T-helper 1 cell (primary cell): ENCODE results near the gene DMD.

Experiments
- DNase-seq, 5 donors: peaks; one replicate each; pipeline ENCODE4 v3.0.0-alpha.2; 2012 to 2020

DMD gene

GRCh38 chrX:31836479-31836878 is 1374.9 kb downstream of the DMD start:
- no peak for DNase-seq

DNA sequence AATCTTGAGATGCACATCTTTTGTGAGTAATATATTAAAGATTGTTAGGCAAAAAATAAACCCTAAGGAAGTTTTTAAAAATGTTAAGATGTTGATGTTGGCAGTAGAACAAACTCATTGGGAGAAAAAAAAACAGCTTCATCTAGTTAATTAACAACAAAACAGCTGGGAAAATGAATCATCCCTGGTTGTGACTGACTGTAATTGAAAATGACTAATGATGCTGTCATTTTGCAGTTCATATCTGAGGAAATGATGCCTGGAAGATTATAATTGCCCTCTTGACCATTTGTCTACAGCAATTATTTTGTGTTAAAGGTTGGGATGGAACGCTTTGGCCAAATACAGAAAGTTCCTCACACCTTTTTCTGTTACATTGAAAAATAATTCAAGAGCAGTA is 1379.1 kb downstream of the DMD start:
- no peak for DNase-seq

DNA sequence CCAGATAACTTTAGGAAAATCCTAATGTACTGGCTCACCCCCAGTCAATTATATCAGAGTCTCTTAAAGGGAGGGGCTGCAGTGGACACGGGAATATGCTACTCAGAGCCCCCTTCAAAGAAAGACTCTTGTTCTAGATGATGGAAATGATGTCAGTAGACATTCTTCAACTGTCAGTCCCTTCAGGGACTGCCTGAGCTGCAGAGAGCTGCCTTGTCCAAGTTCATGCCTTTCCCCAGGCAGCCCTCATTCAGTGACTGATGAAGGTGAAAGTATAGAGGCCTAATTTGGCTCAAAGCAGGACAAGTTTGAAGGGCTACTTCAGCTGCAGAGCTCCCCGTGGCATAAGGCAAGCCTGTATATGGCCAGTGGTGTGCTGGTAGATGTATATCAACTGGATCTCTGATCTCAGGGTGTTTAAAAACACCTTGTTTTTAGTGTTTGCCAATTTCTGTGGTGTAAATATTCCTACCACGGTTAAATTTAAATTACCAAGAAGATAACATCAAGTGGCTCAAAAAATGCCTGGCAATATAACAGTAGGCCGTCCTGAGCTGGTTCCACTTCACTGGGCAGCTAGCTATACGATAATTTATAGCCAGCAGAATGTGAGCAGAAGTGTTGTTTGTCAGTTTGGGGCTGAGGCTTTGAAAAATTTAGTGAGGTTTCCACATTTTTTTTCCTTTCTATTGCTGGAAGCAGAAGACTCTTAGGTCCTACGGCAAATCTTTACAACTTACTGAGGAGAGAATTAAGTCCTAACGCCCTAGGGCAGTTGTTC is 1390.7 kb downstream of the DMD start:
- no peak for DNase-seq

DNA sequence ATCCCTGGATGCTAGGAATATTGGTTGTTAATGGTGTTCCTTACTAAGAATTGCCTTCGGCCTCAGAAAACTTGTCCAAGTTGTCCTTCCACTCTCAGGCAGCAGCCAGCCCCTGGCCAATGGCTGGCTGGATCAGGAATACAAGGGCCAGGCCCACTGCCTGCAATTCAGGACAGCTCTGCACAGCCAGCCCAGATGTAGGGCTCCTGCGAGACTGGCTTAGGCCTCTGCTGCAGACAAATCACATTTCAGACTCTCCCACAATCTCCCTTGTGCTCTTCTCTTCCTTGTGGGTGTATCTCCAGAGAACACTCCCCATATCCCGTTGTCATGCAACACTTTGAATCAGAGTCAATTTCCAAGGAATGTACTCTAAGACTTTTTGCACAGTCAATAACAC is 1391.9 kb downstream of the DMD start:
- DNase-seq, result no peak

DNA sequence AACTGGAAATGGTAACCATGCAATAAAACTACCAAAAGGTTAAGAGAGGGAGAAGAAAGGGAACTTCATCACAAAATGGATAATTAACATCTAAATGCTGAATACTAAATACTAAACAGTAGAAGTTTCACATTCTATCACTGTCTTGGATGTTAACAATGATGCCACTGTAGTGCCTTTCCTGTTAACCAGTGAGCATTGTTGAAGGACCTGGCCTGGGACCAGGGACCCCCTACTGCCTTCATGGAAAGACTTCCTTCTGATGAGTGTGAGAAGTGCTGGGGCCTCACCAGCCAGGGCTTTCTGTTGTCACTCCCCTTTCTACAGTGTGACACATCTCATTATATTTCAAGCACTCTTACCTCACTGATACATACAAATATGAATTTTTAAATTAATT is 1400.2 kb downstream of the DMD start:
- DNase-seq, result no peak

DNA sequence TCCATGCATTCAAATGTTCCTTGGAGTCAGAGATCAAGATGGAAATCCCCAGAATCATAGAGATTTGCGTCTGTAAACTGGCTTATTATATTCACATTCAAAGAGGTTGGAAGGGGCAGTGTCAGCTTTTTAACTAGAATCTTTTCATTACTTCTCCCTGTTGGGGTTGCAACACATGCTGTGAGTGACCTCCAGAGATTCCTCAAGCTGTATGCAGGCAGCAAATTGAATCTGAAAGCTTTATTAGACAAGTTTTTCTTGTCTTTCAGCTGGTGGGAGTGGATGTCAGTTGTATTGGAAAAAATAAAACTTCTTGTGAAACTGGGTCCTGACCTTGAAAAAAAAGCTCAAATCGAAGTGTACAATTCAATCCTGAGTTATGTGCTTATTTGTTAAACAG is 1403.0 kb downstream of the DMD start:
- no peak for DNase-seq

DNA sequence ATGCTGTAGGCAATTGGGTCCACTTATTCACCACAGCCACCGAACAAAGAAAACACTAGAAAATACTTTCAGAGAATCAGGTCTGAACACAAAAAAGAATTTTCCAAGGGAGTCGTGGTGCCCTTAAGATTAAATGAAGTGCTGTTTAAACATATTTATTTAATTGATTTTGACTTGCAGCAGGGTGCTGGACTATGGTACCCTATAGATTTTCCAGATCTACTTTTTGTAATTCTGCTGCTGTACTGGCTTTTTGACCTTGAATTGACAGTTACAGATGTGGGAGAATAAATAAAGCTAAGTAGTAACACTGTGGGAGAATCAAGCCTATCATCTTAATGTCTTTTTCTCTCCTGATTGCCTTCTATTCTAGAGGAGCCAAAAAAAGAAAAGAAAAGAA is 1404.2 kb downstream of the DMD start:
- no peak for DNase-seq

DNA sequence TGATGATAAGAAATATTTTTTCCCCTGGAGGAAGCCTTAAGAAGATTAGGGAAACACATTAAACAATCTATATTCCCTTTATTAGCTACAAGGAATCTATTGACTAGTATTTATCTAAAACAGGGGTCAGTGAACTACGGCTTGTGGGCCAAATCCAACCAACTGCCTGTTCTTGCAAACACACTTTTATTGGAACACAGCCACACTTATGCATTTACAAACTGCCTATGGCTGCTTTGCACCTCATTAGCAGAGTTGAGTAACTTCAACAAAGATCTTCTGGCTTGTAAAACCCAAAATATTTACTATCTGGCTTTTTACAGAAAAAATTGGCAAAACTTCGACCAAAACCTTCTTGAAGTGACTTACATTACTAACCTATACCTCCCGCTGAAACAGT is 1405.6 kb downstream of the DMD start:
- DNase-seq, result no peak

DNA sequence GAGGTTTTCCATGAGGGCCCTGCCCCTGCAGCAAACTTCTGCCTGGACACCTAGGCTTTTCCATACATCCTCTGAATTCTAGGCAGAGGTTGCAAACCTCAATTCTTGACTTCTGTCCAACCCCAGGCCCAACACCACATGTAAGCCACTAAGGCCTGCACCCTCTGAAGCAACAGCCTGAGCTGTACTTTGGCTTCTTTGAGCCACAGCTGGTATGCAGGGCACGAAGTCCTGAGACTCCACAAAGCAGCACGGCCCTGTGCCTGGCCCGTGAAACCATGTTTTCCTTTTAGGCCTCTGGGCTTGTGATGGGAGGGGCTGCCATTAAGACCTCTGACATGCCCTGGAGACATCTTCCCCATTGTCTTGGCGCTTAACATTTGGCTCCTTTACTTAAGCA is 1411.1 kb downstream of the DMD start:
- DNase-seq, result no peak

DNA sequence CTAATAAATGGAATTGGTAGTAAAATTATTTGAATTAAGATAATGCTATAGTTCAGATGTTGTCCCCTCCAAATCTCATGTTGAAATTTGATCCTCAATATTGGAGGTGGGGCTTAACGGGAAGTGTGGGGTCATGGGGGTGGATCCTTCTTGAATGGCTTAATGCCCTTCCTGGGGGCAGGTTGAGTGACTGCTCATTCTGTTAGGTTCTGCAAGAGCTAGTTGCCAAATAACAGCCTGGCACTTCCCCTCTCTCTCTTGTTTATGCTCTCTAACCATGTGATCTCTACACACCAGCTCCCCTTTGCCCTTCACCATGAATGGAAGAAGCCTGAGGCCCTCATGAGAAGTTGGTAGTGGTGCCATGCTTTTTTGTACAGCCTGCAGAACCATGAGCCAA is 1414.7 kb downstream of the DMD start:
- no peak for DNase-seq

- DNase-seq, result no peak
These were observed 1463.9 kb downstream of the DMD start for GRCh38 chrX:31747411-31747810.

GRCh38 chrX:31743004-31743403 is 1468.3 kb downstream of the DMD start:
- DNase-seq, result no peak

GRCh38 chrX:31717474-31717873 is 1493.9 kb downstream of the DMD start:
- DNase-seq, result no peak

DNA sequence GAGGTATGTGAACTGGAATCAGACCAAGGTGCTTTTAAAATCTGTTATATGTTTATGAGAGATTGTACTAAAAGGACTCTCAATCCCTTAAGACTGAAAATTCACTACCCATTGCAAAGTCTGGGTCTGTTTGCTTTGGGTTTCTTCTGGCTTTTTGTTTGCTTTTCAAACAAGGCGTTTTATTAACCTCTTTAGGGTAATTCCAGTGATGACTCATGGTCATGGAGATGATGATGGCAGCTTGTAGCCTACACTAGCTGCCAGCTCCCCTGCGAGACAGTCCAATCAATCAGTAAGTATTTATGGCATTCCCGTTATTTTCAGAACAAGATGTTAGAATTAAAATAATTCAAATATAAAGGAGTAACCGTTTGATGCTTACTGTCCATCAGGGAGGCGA is 1495.7 kb downstream of the DMD start:
- no peak for DNase-seq

GRCh38 chrX:31714797-31715196 is 1496.6 kb downstream of the DMD start:
- DNase-seq, result no peak

GRCh38 chrX:31713120-31713519 is 1498.2 kb downstream of the DMD start:
- no peak for DNase-seq

- no peak for DNase-seq
These were observed 1500.2 kb downstream of the DMD start for GRCh38 chrX:31711166-31711565.

- no peak for DNase-seq
These were observed 1503.2 kb downstream of the DMD start for GRCh38 chrX:31708116-31708515.

GRCh38 chrX:31706466-31706865 is 1504.9 kb downstream of the DMD start:
- DNase-seq, result no peak

GRCh38 chrX:31705816-31706215 is 1505.5 kb downstream of the DMD start:
- no peak for DNase-seq

GRCh38 chrX:31704938-31705337 is 1506.4 kb downstream of the DMD start:
- DNase-seq, result no peak

DNA sequence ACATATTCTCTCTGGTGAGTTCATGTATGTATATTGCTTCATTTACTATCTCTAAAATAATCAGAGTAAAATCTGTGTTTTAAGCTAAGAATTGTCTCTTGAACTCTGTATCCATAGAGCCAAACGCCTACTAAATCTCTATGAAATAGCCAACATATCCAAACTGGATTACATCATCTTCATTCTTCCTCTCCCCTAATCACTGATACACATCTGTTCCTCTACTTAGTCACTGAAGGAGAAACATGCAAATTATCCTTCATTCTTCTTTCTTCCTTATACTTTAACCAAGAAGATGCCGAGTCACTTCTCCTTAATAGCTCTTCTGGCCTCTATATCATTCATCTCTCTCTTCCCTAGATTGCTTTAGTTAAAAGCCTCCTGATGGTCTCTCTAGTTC is 1509.1 kb downstream of the DMD start:
- no peak for DNase-seq

DNA sequence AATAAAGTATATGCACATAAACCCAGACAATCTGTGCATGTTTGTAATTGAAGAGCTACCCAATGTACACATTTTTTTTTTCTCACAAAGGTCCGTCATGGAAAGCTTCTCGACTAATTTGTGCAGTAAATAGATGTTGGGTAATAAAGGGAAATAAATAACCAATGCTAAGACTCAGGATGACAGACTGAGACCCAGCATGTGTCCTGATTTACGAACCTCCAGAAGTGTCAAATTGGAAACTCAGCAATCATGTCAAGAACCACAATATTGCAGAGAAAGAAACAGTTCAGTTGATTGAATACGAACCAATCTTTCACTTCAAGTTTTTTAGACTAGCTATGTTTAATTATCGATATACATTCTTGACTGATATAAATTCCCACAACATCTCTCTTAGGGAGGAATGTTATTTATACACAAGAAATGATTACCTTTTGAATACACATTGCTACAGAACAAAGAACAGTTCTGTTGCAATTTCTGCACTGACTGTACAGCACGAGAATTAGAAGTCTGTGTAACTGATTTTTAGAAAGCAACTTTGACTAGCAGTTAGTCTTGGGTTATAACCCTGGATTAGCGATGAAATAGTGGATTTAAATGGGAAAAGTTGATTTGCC is 1513.9 kb downstream of the DMD start:
- DNase-seq, result no peak

- DNase-seq, result no peak
These were observed 1531.5 kb downstream of the DMD start for GRCh38 chrX:31679861-31680260.

DNA sequence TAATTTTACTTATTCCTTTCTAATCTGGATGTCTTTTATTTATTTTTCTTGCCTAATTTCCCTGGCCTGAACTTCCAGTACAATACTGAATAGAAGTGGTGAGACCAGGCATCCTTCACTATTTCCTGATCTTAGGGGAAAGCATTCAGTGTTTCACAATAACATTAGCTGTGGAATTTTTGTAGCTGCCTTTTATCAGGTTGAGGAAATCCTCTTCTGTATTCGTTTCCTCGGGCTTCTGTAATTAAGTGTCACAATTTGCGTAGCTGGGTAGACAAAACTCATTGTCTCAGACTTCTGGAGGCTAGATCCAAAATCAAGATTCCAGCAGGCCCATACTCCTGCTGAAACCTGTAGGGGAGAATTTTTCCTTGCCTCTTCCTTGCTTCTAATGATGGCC is 1541.1 kb downstream of the DMD start:
- DNase-seq, result no peak
